ENCODE results near the gene ERMAP.

ERMAP gene, protein sequence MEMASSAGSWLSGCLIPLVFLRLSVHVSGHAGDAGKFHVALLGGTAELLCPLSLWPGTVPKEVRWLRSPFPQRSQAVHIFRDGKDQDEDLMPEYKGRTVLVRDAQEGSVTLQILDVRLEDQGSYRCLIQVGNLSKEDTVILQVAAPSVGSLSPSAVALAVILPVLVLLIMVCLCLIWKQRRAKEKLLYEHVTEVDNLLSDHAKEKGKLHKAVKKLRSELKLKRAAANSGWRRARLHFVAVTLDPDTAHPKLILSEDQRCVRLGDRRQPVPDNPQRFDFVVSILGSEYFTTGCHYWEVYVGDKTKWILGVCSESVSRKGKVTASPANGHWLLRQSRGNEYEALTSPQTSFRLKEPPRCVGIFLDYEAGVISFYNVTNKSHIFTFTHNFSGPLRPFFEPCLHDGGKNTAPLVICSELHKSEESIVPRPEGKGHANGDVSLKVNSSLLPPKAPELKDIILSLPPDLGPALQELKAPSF

DNA sequence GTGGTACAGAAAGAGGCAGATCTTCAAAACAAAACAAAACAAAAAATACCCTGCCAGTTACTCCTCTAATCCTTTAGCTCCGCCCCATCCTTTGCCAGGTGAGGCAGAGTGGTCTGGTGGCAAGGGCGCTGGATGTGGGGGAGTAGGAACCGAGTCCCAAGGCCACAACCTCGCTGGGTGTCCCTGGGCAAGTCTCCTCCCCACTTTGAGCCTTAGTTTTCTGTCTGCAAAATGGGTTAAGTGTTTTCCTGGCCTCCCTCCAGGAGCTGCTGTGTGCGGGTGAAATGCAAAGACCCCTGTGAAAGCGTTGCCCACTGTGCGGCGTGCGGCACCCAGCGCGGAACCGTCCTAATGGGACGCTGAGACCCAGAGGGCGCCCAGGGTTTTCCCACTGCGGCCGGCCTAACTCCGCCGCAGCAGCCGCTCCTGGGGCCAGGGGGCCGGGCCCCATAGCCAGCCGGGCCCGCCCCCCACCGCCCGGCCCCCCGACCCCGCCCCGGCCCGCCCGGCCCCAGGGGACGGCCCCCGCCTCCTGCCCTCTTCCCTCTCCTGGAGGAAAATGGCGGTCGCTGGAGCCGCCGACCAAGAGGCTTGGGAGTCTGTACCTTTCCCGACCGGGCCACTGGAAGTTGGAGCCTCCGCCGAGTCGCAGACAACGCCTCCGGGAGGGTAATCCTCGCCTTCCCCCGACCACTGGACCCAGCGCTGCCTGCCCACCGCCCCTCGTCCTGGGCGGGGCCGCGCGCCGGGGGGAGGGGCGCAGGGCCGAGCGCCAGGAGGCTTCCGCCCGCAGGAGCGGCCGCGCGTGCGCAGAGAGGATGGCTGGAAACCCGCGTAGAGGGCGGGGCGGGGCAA lies at the start of gene ERMAP, which contains the start of gene SVBP:
Gene ERMAP, plus strand, starts transcription at position 538 of the 855 bp plus-strand sequence. CDS start 13,327 bp downstream, outside the sequence.
Gene SVBP, minus strand, starts transcription at position 813 of the 855 bp plus-strand sequence. CDS start 853 bp downstream, outside the sequence.
- peak; percentile 87 to 90 for DNase-seq (ENCODE audit: low read depth in 2 of 2, low spot score in 1 of 2)

DNA sequence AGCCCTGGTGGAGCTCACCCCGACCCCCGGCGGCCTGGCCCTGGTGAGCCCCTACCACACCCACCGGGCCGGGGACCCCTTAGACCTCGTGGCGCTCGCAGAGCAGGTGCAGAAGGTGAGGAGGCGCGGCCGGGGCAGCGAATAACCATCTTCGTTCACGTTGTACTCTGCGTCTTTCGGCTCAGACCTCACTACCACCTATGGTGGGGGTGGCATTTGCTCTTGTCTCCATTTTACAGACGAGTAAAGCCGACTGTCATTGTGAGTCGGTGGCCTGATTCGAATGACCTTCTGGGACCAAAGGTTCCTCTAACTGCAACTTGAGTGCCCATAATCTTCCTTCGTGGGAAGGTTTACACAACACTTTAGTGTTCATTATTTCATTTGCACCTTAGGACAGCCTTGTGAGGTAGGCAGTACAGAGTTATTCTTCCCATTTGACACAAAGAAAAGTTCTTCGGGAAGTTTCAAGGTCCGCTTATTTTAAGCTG lies 49.4 kb upstream of the ERMAP start:
- no peak for DNase-seq (ENCODE audit: low read depth in 2 of 2, low spot score in 1 of 2)

DNA sequence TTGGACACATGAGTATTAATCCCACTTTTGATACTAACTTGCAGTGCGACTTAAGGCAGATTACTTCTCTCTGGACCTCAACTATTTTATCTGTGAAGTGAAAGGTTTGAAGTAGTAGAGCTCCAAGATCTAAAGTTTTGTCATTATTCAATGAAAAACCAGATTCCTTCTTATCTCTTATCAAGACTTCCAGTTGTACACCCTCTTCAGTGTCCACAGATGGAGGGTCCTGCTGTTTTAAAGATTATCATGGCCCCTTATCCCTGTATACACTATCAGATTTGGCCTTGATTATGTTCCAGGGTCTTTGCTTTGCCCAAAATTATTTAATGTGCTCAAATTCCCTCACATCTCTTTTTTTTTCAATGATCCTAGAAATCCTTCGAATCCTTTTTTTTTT lies 48.8 kb upstream of the ERMAP start:
- DNase-seq (ENCODE audit: low read depth in 2 of 2, low spot score in 1 of 2), result no peak

DNA sequence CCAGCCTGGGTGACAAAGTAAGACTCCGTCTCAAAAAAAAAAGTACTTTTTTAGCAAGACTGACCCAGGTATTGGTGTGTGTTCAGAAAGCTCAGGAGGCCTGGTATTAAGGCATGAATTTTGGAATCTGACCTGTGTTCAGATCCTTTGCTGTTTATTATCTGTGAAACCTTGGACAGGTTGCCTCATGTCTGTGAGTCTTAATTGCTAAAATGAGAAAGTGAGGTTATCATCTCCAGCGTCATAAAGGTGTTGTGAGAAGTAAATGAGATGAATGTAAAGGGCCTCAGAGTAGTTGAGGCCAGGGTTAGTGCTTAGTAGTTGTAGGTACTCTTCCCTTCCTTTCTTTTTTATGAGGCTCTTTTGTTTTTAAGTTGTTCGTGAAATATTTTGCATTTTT lies 47.1 kb upstream of the ERMAP start:
- no peak for DNase-seq (ENCODE audit: low read depth in 2 of 2, low spot score in 1 of 2)

DNA sequence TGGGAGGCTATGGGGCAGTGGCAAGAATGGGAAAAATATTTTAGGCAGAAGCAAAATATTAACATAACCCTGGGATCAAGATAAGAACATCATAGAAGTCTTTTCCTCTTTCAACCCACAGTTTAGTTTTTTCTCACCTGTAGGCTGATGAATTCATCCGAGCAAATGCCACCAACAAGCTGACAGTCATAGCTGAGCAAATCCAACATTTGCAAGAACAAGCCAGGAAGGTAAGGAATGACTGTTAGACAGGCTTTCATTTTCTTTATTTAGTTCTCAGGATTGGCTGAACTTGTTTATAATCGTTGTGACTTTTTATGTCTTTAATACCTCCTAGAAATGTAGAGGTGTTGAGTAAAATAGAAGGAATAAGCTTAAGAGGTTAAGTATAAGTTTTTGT lies 43.5 kb upstream of the ERMAP start:
- no peak for DNase-seq (ENCODE audit: low read depth in 2 of 2, low spot score in 1 of 2)

DNA sequence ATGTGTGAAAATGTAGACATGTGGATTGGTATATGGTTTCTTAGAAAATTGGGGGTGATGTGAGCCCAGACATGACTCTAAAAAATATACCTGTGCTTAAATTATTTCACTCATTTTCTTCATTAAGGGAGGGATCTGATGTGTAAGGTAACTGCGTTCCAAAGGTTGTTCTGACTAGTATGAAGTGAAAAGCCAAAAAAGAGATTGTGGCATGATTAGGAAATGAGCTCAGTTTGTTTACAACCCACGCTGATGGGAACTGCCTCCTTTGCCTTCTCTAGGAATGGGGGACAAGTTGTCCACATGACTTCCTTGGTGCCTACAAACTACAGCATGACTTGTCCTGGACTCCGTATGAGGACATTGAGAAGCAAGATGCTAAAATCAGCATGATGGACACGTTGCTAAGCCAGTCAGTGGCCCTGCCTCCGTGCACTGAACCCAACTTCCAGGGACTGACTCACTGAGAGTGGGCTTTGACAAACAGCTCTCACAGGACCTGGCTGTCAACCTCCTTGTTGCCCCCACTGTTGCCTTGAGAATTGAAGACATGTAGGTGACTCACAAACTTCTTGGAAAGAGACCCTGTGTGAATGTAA lies 41.9 kb upstream of the ERMAP start:
- DNase-seq (ENCODE audit: low read depth in 2 of 2, low spot score in 1 of 2), result no peak

DNA sequence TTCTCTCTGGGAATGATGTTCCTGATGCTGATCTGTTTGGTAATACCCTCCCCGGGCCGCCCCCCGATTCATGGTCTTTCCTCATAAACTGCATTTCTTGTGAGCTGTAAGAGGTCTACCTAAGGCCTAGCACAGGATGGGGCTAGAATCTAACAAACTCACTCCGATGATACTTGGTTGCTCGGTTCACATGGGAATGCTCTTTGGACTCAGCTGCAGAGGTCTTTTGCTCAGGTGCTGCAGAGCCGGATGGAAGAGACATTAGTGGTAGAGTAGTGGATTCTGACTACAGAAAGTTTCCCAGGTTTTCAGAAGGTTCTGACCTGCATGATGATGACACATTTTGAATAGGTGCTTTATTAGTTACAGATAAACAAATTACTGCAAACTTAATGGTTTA lies 40.4 kb upstream of the ERMAP start:
- DNase-seq (ENCODE audit: low read depth in 2 of 2, low spot score in 1 of 2), result no peak

DNA sequence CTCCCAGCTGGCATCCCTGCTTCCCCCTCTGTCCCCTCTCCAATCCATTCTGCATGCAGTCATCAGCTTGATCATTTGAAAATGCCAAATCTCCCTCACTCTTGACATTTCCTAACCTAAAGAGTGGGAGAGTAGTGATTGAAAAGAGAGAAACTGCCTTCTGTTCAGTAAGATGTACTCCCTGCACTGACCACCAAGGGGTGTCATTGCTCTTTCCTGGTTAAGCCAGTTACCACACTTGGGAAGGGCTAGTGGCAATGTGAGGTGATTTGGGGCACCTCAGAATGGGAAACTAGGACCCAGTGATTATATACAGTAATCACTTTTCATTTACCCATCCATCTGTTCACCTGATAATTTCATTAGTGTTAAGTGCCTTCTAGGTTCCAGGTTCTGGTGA lies 39.1 kb upstream of the ERMAP start:
- no peak for DNase-seq (ENCODE audit: low read depth in 2 of 2, low spot score in 1 of 2)

DNA sequence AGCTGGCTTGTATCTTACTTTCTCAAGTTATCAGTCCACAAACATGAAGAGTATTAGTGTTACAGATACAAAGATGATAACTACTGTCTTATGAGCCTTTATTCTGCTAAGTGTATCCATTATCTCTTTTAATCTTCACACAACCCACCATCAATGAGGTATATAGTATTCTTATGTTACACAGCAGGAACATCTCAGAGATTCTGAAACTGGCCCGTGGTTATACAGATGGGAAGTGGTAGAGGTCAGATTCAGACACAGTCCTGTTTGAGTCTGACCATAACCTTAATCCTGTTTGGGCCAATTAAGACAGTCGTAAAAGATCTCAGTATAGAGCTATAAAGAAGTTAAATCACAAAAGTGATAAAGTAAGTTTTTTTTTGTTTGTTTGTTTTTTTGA lies 37.2 kb upstream of the ERMAP start:
- no peak for DNase-seq (ENCODE audit: low read depth in 2 of 2, low spot score in 1 of 2)

DNA sequence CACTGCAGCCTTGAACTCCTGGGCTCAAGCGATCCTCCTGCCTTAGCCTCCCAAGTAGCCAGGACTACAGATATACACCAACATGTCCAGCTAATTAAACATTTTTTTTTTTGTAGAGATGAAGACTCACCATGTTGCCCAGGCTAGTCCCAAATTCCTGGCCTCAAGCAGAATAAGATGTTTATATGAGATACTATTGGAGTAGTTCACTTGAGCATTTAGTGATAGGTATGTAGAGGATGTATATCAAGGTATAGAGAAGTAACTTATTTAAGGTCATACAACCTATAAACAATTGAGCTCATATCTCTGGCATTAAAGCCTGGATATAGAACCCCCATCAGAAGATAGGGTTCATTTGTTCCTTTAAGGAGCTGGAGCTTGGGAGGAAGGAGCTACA lies 36.7 kb upstream of the ERMAP start:
- no peak for DNase-seq (ENCODE audit: low read depth in 2 of 2, low spot score in 1 of 2)

DNA sequence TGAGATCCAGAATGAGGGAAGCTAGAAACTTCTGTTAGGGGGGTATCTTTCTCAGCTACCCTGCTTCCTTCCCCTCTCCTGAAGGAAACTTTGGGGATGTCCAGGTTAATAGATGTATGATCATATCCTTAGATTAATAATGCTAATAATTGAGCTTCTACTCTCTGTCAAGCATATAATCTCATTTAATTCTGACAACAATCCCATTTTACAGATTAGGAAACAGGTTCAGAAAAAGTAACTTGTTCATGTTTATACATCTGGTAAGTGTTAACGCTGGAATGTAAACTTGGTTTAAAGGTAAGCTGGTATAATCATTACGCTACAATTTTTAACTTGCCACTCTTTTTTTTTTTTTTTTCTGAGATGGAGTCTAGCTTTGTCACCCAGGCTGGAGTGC lies 33.8 kb upstream of the ERMAP start:
- no peak for DNase-seq (ENCODE audit: low read depth in 2 of 2, low spot score in 1 of 2)

DNA sequence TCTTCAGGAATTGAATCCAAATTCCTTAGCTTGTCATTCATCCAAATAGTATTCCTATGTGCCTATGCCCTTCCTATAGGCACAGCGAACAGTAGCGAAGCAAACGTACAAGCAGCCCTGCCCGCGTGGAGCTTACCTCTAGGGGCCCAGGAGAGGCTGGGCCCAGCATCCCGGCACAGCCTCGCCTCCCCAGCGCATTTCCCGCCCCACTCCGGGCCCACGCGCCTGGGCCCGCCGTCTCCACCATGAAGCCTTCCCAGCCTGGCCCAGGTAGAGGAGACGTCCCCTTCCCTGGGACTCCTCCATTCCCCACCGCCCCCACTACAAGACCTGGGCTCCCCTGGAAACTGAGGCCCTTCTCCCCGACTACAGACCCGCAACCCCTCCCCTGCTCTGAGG lies 32.4 kb upstream of the ERMAP start:
- DNase-seq (ENCODE audit: low read depth in 2 of 2, low spot score in 1 of 2), result no peak

DNA sequence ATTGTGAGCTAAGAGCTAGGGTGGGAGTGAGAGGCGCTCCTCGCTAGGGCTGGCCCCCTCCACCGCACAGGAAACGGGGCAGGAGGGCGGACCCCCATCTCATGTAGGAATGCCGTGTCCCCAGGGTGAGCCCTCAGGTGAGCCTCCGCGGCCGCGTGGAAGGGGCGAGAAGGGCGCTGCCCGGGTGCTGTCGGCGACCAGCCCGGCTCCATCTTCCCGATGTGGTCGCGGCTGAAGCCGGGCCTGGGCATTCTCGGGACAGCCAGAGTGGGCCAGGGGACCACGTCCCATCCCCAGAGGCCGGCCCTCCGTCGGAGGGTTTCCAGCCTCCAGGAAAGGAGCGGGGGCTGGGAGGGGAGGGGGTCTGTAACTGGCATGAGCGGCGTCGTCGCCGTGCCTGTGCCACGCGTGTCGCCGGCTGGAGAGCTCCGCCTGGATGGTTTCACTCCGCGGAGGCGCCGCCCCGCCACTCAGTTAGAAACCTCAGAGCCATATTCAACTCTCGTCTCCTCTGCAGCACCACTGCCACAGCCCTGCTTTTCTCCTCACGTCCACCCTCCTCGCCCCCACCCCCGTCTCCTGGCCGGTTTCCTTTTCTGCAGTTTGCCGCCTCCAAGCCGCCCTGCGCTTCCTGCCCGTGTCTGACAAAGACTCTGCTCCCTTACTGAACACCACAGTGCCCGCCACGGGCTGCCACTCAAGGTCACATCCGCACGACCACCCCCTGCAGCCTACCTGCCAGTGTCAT lies 31.8 kb upstream of the ERMAP start, which contains the start of gene TMEM269:
Gene TMEM269, plus strand, starts transcription at position 46 of the 748 bp plus-strand sequence. CDS start 4,903 bp downstream, outside the sequence.
- DNase-seq (ENCODE audit: low read depth in 2 of 2, low spot score in 1 of 2), result peak in 1 of 2 donors; percentile 12

DNA sequence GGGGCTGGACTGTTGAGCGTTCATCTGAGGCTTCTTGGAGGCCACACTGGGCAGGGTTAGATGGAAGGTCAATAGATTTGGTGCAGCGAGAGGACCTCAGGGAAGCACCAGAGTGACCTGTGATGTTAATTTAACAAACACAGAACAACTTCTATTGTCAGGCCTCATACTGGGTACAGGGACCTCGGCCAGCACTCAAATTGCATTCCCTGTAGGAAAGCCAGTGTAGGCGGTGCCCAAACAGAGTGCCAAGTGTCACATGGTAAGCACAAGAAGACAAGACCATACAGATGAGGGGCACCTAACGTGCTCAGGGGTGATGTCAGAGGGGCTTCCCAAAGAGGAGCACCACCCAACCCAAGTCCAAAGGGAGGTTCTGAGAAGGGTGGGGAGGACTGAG lies 30.8 kb upstream of the ERMAP start:
- no peak for DNase-seq (ENCODE audit: low read depth in 2 of 2, low spot score in 1 of 2)

DNA sequence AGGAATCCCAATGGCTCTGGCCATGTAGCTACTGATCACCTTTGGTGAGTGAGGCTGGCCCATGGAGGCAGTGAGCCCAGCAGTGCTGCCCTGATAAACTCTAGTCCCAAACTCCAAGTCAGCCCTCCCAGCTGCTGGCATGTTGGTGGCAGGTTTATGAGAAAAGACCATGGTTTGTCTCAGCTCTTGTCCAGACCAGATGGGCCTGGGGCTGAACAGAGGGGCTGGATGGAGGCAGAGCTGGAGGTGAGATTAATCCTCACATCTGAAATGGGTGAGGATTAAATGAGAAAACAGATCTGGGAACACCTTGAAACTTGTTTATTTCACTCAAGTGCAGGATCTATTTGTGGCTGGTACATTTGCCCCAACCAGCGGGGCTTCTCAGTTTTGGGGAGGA lies 28.9 kb upstream of the ERMAP start:
- no peak for DNase-seq (ENCODE audit: low read depth in 2 of 2, low spot score in 1 of 2)

DNA sequence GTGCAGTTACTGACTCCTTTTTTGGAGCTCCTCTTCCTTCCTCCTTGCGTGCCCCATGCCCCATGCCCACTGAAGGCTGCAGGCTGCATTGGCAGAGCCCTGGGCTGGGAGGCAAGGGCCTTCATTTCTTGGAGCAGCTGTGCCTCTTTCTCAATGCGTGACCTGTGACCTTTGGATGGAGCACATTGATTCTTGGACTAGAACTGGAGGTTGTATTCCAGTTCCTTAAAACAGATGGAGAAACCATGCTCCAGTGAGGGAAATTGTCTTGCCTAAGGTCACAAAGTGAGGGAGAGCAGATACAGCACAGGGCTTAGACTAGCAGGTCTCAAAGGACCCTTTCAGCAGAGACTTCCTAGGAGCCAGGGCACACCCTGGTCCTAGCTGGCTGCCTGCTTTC lies 23.1 kb upstream of the ERMAP start:
- DNase-seq (ENCODE audit: low read depth in 2 of 2, low spot score in 1 of 2), result no peak

DNA sequence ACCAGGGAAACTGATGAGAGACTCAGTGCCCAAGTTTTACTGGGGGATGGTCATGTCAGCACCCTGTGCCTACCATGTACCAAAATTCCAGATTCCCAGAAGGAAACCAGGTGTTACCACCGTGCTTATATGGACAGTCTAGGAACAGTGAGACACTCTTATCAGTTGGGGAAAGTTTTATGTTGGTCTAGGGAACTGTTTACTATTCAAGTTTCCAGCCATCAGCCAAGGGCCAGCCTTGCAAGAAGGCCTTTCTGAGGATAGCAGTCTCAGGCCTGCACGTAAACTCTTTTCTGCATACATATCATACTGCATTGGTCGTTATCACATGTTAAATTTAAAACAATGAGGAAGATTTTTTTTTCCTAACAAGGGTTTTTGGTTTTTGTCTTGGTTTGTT lies 19.5 kb upstream of the ERMAP start:
- DNase-seq (ENCODE audit: low read depth in 2 of 2, low spot score in 1 of 2), result no peak

DNA sequence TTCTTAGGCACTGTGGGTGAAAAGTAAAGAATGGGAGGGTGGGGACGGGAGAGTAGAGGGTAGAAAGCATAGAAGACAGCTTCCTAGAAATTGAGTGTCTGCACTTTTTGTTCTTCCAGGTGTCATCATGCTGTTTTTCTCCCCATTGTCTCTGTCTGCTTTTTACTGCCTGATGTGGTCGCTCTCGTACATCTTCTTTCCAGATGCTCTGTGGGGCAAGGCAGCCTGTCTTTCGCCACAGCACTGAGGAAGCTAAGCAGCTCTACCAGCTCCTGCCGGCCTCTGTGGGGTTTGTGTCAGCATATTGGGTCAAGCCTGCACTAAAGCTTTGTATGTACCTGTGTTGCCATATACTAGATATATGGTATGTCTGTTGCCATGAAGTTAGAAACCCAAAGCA lies 18.9 kb upstream of the ERMAP start:
- no peak for DNase-seq (ENCODE audit: low read depth in 2 of 2, low spot score in 1 of 2)

DNA sequence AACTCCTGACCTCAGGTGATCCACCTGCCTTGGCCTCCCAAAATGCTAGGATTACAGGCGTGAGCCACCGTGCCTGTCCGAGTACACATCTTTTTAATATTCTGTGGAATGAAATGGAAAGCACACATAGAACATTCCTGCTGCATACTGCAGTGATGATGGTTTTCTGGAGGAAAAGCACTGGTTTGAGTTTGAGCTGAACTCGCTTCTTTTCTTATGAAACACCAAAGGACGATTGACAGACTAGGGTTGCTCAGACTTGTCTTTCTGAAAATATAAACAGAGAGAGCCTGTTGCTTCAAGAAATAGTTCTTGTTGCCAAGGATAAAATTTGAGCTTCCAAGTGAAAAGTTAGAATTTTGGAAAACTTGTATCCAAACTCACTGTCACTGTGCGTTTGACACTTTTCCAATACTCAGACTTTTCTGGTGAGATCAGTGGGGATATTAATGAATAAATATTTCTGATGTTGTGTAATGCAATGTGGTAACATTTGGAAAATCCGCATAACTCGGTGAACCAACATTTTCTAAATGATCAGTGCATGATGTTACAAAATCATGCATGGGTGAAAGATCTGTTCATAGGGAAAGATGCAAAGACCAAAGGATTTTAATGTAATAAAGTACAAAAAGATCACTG lies 15.0 kb upstream of the ERMAP start:
- DNase-seq (ENCODE audit: low read depth in 2 of 2, low spot score in 1 of 2), result no peak

DNA sequence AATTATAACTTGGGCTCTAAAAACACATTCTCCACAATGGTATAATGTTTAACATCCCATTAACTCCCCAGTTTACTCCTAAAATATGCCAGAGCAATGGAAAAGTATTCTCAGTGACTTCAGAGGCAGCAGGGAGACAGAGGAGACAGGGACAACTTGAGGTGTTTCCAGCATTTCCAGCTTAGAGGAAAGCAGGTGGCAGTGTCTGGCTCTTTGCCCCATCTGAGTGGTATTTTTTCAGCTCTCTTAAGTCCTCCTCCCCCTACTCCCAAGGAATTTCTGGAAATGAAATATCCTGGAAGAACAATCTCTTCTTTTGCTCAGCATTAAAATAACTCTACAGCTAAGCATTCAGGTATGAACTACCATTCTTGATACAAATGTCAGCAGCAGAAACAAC lies 10.8 kb upstream of the ERMAP start:
- no peak for DNase-seq (ENCODE audit: low read depth in 2 of 2, low spot score in 1 of 2)
